ENCODE measurements around the gene CERS1.

GRCh38 chr19:18845961-18846360 is 50.0 kb downstream of the CERS1 start:
- no peak for TF ChIP-seq EZH2 (IDR thresholded peaks at IDR 0.05; ENCODE audit: borderline replicate concordance, control insufficient read depth, low read depth, low read length)
- no peak for TF ChIP-seq SKIL (IDR thresholded peaks at IDR 0.05; ENCODE audit: low read depth, poor library complexity, severe bottlenecking)
- no peak for TF ChIP-seq POLR2A (IDR thresholded peaks at IDR 0.05; ENCODE audit: low read depth, low read length)
